ENCODE results near the gene TANGO2. TPM values are rescaled to one million over a fixed set of nuclear protein-coding genes. Genes with fewer than 3 reads are reported as not detected.

The TANGO2 gene
- total RNA-seq, 1 experiment from 2014 or later = 17.0 TPM

- H3K36me3 ChIP-seq (ENCODE audit: control insufficient read depth in 1 of 2, insufficient read depth in 2 of 2, low read length in 2 of 2) = peaks cover 3 to 9% of the 10 kb centered on the region in 2 experiments; a peak in 3 of 4 replicates
- H3K9me2 ChIP-seq (ENCODE audit: insufficient read depth) = no peaks in the 10 kb centered on the region
- no peaks in the 10 kb centered on the region for H4K20me1 ChIP-seq (ENCODE audit: insufficient read depth)
- no peak for DNase-seq (ENCODE audit: low read depth, low spot score)
- no TSS peak for BruUV-seq (replicated peaks)
- no peak overlapping the region for H3K9ac ChIP-seq (ENCODE audit: low read length)
- TF ChIP-seq CBX3 (IDR thresholded peaks at IDR 0.05; ENCODE audit: low read depth) (no peak), RAD21 (IDR thresholded peaks at IDR 0.05; ENCODE audit: low read depth) (no peak), FOSL1 (IDR thresholded peaks at IDR 0.05; ENCODE audit: low read depth) (no peak), EGR1 (IDR thresholded peaks at IDR 0.05; ENCODE audit: low read depth) (no peak), ZNF274 (IDR thresholded peaks at IDR 0.05; ENCODE audit: low read depth, low read length) (no peak), SIN3A (IDR thresholded peaks at IDR 0.05; ENCODE audit: low read depth) (no peak), POLR2A (IDR thresholded peaks at IDR 0.05; ENCODE audit: borderline replicate concordance, extremely low read depth, insufficient read depth, insufficient read length) (no peak), POLR2AphosphoS5 (IDR thresholded peaks at IDR 0.05; ENCODE audit: low read depth, low read length) (no peak), JUND (IDR thresholded peaks at IDR 0.05) (no peak), EZH2phosphoT487 (IDR thresholded peaks at IDR 0.05; ENCODE audit: borderline replicate concordance) (no peak), CEBPB (IDR thresholded peaks at IDR 0.05; ENCODE audit: low read depth) (no peak), YY1 (IDR thresholded peaks at IDR 0.05; ENCODE audit: extremely low read depth, insufficient replicate concordance, low read depth, low read length) (no peak), SP1 (IDR thresholded peaks at IDR 0.05; ENCODE audit: low read depth) (no peak), EZH2 (IDR thresholded peaks at IDR 0.05) (no peak), ZFX (IDR thresholded peaks at IDR 0.05) (no peak), ELF1 (IDR thresholded peaks at IDR 0.05; ENCODE audit: borderline replicate concordance, low read depth) (no peak)
- TF ChIP-seq, protein P1, sequence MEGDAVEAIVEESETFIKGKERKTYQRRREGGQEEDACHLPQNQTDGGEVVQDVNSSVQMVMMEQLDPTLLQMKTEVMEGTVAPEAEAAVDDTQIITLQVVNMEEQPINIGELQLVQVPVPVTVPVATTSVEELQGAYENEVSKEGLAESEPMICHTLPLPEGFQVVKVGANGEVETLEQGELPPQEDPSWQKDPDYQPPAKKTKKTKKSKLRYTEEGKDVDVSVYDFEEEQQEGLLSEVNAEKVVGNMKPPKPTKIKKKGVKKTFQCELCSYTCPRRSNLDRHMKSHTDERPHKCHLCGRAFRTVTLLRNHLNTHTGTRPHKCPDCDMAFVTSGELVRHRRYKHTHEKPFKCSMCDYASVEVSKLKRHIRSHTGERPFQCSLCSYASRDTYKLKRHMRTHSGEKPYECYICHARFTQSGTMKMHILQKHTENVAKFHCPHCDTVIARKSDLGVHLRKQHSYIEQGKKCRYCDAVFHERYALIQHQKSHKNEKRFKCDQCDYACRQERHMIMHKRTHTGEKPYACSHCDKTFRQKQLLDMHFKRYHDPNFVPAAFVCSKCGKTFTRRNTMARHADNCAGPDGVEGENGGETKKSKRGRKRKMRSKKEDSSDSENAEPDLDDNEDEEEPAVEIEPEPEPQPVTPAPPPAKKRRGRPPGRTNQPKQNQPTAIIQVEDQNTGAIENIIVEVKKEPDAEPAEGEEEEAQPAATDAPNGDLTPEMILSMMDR (IDR thresholded peaks at IDR 0.05 in 2 of 3, conservative IDR thresholded peaks at IDR 0.05 in 1 of 3; ENCODE audit: borderline replicate concordance in 1 of 3, insufficient read depth in 1 of 3, low read depth in 2 of 3, low read length in 2 of 3) = no peak
- TF ChIP-seq, protein P2, sequence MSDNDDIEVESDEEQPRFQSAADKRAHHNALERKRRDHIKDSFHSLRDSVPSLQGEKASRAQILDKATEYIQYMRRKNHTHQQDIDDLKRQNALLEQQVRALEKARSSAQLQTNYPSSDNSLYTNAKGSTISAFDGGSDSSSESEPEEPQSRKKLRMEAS (IDR thresholded peaks at IDR 0.05) = no peak
- TF ChIP-seq, protein P3, sequence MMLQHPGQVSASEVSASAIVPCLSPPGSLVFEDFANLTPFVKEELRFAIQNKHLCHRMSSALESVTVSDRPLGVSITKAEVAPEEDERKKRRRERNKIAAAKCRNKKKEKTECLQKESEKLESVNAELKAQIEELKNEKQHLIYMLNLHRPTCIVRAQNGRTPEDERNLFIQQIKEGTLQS (IDR thresholded peaks at IDR 0.05) = no peak
- no peak overlapping the region for H3K4me2 ChIP-seq (ENCODE audit: low read length)
- no peaks in the 10 kb centered on the region for H3K27me3 ChIP-seq (ENCODE audit: insufficient read depth, low read length)
- ChIA-PET CTCF (no interaction called here), POLR2A (no interaction called here), RAD21 (ENCODE audit: low non-redundant PET in 1 of 2, low total read pairs in 2 of 2, uncharacterized antibody in 2 of 2, unreplicated experiment in 2 of 2) (no interaction called here)
- H3K79me2 ChIP-seq (ENCODE audit: insufficient read depth, low read length) = no peaks in the 10 kb centered on the region
- intact Hi-C loops (cut with micrococcal nuclease) = no loop called here
- H2AFZ ChIP-seq (ENCODE audit: low read depth, low read length, poor library complexity, severe bottlenecking) = no peak overlapping the region
- H3K9me3 ChIP-seq (ENCODE audit: control insufficient read depth in 1 of 2, insufficient read depth in 1 of 2, low read depth in 1 of 2, low read length in 2 of 2) = no peaks in the 10 kb centered on the region
- H3K4me1 ChIP-seq (ENCODE audit: control insufficient read depth in 1 of 2, insufficient read depth in 2 of 2, low read length in 2 of 2) = no peaks in the 10 kb centered on the region
- ATAC-seq = no peak
- H3K4me3 ChIP-seq (replicated peaks in 1 of 2; ENCODE audit: low read depth in 1 of 2, low read length in 2 of 2) = no peak overlapping the region
- H3K27ac ChIP-seq (ENCODE audit: low read depth, low read length) = no peak overlapping the region
These were observed 31.0 kb downstream of the TANGO2 start for GRCh38 chr22:20051927-20052308.

All from HCT116 (cell line).